ENCODE results near the gene PROZ. TPM values are rescaled to one million over a fixed set of nuclear protein-coding genes. Genes with fewer than 3 reads are reported as not detected.

PROZ gene
- total and polyA plus RNA-seq, 2 of the 13 experiments (the other 11 are each of a cell fraction or from before 2014, with no cell fraction given): 5.6 to 22.5 TPM

DNA sequence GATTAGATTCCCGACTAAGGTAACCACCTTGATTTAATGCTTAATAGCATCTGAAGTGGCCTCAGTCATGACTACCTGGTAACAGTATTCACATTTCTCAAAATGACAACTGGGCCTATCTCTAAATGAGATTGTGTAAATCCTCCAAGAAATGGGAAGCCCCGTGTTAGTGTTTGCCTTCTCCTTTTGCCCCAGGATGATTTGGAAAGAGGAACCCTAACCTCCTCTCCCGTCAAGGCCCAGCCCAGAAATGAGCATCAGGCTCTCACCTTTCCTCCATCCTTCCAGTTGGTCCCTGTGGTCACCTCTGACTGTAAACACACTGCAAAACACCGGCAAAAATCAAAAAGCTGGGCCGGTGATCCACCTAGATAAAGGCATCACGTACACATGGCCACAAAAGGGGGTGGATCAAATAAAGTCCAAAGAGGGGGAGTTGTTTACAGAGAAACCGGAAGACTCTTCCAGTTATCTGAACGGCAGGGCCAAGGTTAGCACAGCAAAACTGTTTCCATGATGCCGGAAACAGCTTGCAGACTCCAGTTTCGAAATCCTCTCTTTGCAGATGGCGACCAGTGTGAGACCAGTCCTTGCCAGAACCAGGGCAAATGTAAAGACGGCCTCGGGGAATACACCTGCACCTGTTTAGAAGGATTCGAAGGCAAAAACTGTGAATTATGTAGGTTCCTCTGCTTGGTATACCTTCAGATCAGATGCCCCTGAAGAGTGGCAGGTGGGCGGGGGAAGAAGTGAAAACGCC, 19.5 kb upstream of the PROZ start (continued):
- peak; percentile 88 for TF ChIP-seq CCDC6 (CRISPR knock-in tag; IDR thresholded peaks at IDR 0.05)
- TF ChIP-seq NCOR1 (IDR thresholded peaks at IDR 0.05; ENCODE audit: borderline replicate concordance, low read length): peak; percentile 83; the same call in 1 of the 2 replicates
- TF ChIP-seq YEATS2 (CRISPR knock-in tag; IDR thresholded peaks at IDR 0.05; ENCODE audit: borderline replicate concordance): peak; percentile 70; the same call in 1 of the 2 replicates
- TF ChIP-seq MEIS1 (CRISPR knock-in tag; IDR thresholded peaks at IDR 0.05; ENCODE audit: borderline replicate concordance): peak; percentile 92
- TF ChIP-seq, protein P1, sequence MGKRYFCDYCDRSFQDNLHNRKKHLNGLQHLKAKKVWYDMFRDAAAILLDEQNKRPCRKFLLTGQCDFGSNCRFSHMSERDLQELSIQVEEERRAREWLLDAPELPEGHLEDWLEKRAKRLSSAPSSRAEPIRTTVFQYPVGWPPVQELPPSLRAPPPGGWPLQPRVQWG (CRISPR knock-in tag; IDR thresholded peaks at IDR 0.05; ENCODE audit: borderline replicate concordance, low read depth): no peak
- peak; percentile 97 for TF ChIP-seq MEF2D (CRISPR knock-in tag; IDR thresholded peaks at IDR 0.05)
- peak; percentile 78 for TF ChIP-seq HNF4G (IDR thresholded peaks at IDR 0.05; ENCODE audit: borderline replicate concordance, low read depth, low read length)
- peak; percentile 85 for TF ChIP-seq HNF4G (CRISPR knock-in tag; IDR thresholded peaks at IDR 0.05; ENCODE audit: borderline replicate concordance, low read depth)
- TF ChIP-seq ZNF251 (CRISPR knock-in tag; IDR thresholded peaks at IDR 0.05): no peak
- no peak for TF ChIP-seq TAF15 (IDR thresholded peaks at IDR 0.05; ENCODE audit: low read depth, low read length, poor library complexity, severe bottlenecking)
- peak; percentile 74 for TF ChIP-seq KDM6A (CRISPR knock-in tag; IDR thresholded peaks at IDR 0.05; ENCODE audit: low read depth)
- peak; percentile 92 for TF ChIP-seq ZSCAN29 (CRISPR knock-in tag; conservative IDR thresholded peaks at IDR 0.05)
- peak; percentile 95 for TF ChIP-seq ZFP1 (CRISPR knock-in tag; IDR thresholded peaks at IDR 0.05)
- TF ChIP-seq RXRA (CRISPR knock-in tag; IDR thresholded peaks at IDR 0.05): peak; percentile 85; the same call in 1 of the 2 replicates
- peak; percentile 67; the same call in 1 of the 2 replicates for TF ChIP-seq ZNF616 (CRISPR knock-in tag; IDR thresholded peaks at IDR 0.05; ENCODE audit: low read depth)
- TF ChIP-seq, protein P2, sequence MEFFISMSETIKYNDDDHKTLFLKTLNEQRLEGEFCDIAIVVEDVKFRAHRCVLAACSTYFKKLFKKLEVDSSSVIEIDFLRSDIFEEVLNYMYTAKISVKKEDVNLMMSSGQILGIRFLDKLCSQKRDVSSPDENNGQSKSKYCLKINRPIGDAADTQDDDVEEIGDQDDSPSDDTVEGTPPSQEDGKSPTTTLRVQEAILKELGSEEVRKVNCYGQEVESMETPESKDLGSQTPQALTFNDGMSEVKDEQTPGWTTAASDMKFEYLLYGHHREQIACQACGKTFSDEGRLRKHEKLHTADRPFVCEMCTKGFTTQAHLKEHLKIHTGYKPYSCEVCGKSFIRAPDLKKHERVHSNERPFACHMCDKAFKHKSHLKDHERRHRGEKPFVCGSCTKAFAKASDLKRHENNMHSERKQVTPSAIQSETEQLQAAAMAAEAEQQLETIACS (CRISPR knock-in tag; IDR thresholded peaks at IDR 0.05): peak; percentile 30; the same call in 1 of the 2 replicates
- peak; percentile 85 for TF ChIP-seq HOXD1 (CRISPR knock-in tag; IDR thresholded peaks at IDR 0.05)
- peak; percentile 92 for TF ChIP-seq RCOR2 (CRISPR knock-in tag; IDR thresholded peaks at IDR 0.05)
- TF ChIP-seq RFX1 (IDR thresholded peaks at IDR 0.05): no peak
- TF ChIP-seq RBM39 (IDR thresholded peaks at IDR 0.05; ENCODE audit: low read depth, low read length, poor library complexity, severe bottlenecking): no peak
- TF ChIP-seq PCBP1 (IDR thresholded peaks at IDR 0.05; ENCODE audit: borderline replicate concordance, low read depth, low read length): no peak
- TF ChIP-seq, protein P3, sequence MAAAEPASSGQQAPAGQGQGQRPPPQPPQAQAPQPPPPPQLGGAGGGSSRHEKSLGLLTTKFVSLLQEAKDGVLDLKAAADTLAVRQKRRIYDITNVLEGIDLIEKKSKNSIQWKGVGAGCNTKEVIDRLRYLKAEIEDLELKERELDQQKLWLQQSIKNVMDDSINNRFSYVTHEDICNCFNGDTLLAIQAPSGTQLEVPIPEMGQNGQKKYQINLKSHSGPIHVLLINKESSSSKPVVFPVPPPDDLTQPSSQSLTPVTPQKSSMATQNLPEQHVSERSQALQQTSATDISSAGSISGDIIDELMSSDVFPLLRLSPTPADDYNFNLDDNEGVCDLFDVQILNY (CRISPR knock-in tag; conservative IDR thresholded peaks at IDR 0.05): no peak
- TF ChIP-seq, protein P4, sequence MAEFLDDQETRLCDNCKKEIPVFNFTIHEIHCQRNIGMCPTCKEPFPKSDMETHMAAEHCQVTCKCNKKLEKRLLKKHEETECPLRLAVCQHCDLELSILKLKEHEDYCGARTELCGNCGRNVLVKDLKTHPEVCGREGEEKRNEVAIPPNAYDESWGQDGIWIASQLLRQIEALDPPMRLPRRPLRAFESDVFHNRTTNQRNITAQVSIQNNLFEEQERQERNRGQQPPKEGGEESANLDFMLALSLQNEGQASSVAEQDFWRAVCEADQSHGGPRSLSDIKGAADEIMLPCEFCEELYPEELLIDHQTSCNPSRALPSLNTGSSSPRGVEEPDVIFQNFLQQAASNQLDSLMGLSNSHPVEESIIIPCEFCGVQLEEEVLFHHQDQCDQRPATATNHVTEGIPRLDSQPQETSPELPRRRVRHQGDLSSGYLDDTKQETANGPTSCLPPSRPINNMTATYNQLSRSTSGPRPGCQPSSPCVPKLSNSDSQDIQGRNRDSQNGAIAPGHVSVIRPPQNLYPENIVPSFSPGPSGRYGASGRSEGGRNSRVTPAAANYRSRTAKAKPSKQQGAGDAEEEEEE (CRISPR knock-in tag; IDR thresholded peaks at IDR 0.05; ENCODE audit: borderline replicate concordance): no peak
- peak; percentile 90 for TF ChIP-seq NR2F6 (IDR thresholded peaks at IDR 0.05)
- TF ChIP-seq NR2F6 (CRISPR knock-in tag; IDR thresholded peaks at IDR 0.05): peak; percentile 88
- TF ChIP-seq ZNF383 (CRISPR knock-in tag; IDR thresholded peaks at IDR 0.05; ENCODE audit: borderline replicate concordance): no peak
- TF ChIP-seq ZNF549 (CRISPR knock-in tag; IDR thresholded peaks at IDR 0.05): no peak
- no peak for TF ChIP-seq IKZF1 (IDR thresholded peaks at IDR 0.05)
- TF ChIP-seq ZNF619 (CRISPR knock-in tag; IDR thresholded peaks at IDR 0.05): peak; percentile 79; the same call in 1 of the 2 replicates
- TF ChIP-seq NFRKB (IDR thresholded peaks at IDR 0.05): no peak

All from HepG2 (cell line).